H1 (cell line): Measurements from ENCODE around the gene SPACA7. TPM values are rescaled to one million over a fixed set of nuclear protein-coding genes. Genes with fewer than 3 reads are reported as not detected.

Source experiments
- BACH1 ChIP-seq: IDR thresholded peaks from 2 replicates; pipeline ENCODE4 v1.6.1; 2012; ENCODE audit warnings: low read length, improper control_type of control experiment
- FOSL1 ChIP-seq: IDR thresholded peaks from 2 replicates; pipeline ENCODE4 v1.6.1; 2011; ENCODE audit warnings: mild to moderate bottlenecking, low read depth, low read length, moderate library complexity; ENCODE audit not compliant: insufficient read depth
- KDM4A ChIP-seq: IDR thresholded peaks from one replicate; pipeline ENCODE4 v1.7.1; 2012; ENCODE audit warnings: low read depth, mild to moderate bottlenecking, moderate library complexity, low read length, inconsistent platforms; ENCODE audit not compliant: severe bottlenecking
- POLR2AphosphoS5 ChIP-seq: IDR thresholded peaks from 2 replicates; pipeline ENCODE4 v1.6.1; 2011; ENCODE audit warnings: low read depth, low read length
- SUZ12 ChIP-seq: fragments of 200-600 bp; sonication (generic); IDR thresholded peaks from 2 replicates; pipeline ENCODE4 v1.6.1; 2012; ENCODE audit warnings: mild to moderate bottlenecking, inconsistent platforms, low read length, moderate library complexity, mixed read lengths
- TAF1 ChIP-seq: IDR thresholded peaks from 2 replicates; pipeline ENCODE4 v1.6.1; 2011; ENCODE audit warnings: mild to moderate bottlenecking, low read depth, low read length
- polyA plus RNA-seq, 7 experiments: library from polyadenylated mRNA; depleted of rRNA in 3 of 7; stranded (reverse) in 5 of 7; unstranded in 2 of 7; fragments of >200 nt in 5 of 7; fragments of 200-250 nt in 2 of 7; gene quantifications; 1 replicate in 5 of 7; 2 replicates in 1 of 7; 4 replicates in 1 of 7; pipeline versions ENCODE4 v1.2.1 to v1.2.3, GENCODE V29; 2011 to 2013; ENCODE audit warnings: missing spikeins in 2 of 7, mixed read lengths in 2 of 7
- total RNA-seq: library from RNA; stranded (reverse); fragmentation: NEBNext Ultra II Directional; extraction: Animal tissue kit (Norgen Biotek cat#: 25700); gene quantifications from 2 replicates; pipeline ENCODE4 v1.2.1, GENCODE V29; 2021
- TF ChIP-seq, protein P1 (sequence below): IDR thresholded peaks from 2 replicates; pipeline ENCODE4 v1.6.1; 2012; ENCODE audit warnings: inconsistent platforms

SPACA7 gene
- total and polyA plus RNA-seq, 2 of the 8 experiments (the other 6 are each of a cell fraction or from before 2014, with no cell fraction given) = not detected

DNA sequence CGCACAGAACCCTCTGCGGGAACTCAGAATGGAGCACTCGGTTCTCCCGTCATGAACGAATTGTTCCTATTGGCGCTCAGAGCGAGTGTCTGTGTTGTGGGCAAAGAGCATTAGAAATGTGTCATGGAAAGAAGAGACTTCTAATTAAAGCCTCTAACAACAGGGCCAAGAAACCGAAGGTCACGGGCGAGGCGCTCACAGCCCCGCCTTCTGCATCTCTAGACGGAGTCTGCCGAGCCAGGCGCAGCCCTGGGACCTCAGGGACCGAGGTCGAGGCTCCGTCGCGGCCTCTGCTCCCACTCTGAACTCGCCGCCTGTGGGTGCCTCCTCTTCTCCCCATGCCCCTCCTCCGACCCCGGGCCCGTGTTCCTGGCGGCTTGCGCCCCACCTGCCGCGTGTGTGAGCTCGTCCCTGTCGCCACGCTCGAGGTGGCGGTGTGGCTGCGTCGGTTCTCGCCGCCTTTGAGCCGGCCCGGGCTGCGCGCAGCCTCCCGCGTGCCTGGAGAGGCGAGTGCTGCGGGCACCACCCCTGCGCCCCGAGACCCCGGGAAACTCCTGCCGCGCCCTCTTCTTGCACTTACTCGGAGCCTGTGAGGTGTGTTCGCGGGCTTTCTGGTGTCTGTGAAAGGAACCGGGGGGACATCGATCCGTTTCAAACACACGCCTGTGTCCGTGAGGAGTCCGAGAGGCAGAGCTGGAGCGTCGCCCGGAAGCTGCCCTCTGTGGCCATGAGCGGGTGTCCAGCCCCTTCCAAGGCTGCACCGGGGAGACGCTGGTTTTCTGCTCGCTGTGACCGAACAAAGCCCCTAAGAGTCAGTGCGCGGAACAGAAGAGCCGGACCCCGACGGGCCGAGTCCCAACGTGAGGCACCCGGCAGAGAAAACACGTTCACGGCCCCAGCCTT lies 45.4 kb upstream of the SPACA7 start (continued):
- TF ChIP-seq BACH1 (no peak), FOSL1 (no peak), KDM4A (peak; percentile 81), SUZ12 (peak; percentile 64), TAF1 (no peak), POLR2AphosphoS5 (no peak)
- TF ChIP-seq, protein P1, sequence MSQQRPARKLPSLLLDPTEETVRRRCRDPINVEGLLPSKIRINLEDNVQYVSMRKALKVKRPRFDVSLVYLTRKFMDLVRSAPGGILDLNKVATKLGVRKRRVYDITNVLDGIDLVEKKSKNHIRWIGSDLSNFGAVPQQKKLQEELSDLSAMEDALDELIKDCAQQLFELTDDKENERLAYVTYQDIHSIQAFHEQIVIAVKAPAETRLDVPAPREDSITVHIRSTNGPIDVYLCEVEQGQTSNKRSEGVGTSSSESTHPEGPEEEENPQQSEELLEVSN = peak; percentile 74
- TF ChIP-seq, all 59 proteins: peak for 6
